COLO668 (cell line): Measurements from ENCODE around the gene CTSD.

Experiments
- DNase-seq: peaks from one replicate; lab custom pipeline; 2025; ENCODE audit not compliant: unreplicated experiment; lab: John Stamatoyannopoulos, UW

CTSD gene

GRCh38 chr11:1731451-1732059, 32.2 kb downstream of the CTSD start:
- no peak for DNase-seq

- DNase-seq: no peak
Measured at GRCh38 chr11:1730059-1730629, 33.6 kb downstream of the CTSD start.

GRCh38 chr11:1729692-1730011, 34.1 kb downstream of the CTSD start:
- no peak for DNase-seq

DNA sequence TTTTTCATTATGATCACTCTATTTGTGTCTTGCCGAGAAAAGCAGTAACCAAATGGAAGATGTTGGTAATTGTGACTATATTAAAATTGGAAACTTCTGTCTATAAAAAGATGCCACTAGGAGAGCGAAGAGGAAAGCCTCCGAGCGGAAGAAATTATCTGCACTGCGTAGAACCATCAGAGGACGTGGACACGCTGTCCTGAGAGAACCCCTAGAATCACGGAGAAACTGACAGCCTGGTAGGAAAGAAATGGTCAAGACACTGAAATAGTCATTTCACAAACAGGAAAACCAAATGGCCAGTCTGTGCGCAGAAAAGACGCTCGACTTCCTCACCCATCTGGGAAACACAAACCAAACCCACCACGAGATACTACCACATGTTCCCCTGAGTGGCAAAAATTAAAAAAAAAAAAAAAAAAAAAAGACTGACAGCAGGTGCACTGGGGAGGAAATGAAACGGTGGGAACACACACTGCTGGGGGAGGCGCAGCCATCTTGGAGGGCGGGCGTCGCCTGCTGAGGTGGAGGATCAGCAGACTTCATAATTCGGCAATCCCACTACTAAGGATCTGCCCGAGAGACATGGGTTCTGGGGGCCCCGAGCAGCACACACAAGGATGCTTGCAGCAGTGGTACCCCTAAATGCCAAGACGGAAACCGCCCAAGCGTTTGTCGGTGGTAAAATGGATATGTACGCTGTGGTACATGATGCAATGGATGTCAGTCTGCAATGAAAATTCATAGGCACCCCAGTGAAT, 34.6 kb downstream of the CTSD start:
- DNase-seq: no peak

GRCh38 chr11:1728301-1728700, 35.4 kb downstream of the CTSD start:
- DNase-seq: no peak

- DNase-seq: no peak
Measured at GRCh38 chr11:1727861-1728260, 35.9 kb downstream of the CTSD start.

GRCh38 chr11:1727096-1727690, 36.5 kb downstream of the CTSD start:
- DNase-seq: no peak

GRCh38 chr11:1719781-1720180, 43.9 kb downstream of the CTSD start:
- DNase-seq: no peak

DNA sequence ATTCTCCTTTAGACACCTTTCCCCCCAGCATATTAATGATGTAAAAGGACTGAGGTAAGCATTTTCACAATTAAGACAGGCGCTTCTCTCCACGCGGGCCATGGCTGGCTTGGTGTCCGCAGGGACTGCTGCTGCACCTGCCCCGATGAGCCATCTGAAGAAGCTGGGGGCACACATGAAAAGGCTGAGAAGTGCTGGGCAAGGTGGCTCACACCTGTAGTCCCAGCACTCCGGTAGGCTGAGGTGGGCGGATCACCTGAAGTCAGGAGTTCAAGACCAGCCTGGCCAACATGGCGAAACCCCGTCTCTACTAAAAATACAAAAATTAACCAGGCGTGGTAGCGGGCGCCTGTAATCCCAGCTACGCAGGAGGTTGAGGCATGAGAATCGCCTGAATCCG, 45.4 kb downstream of the CTSD start:
- DNase-seq: no peak

DNA sequence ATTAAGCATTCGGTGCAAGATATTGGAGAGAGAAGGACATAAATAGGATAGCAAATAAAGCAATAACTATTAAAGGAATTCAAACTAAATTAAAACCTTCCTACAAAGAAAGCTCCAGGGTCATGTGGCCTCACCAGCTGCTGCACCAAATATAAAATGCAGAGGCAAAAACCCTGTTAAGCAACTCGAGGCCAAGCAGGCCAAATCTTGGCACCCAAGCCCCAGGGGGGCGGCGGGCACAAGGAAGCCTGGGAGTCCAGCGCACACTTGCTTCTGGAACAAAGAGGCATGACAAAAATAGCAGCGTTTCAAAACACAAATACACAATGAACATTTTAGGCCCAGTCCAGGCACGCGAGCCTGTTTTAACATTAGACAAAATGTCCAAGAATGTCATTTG, 46.0 kb downstream of the CTSD start:
- no peak for DNase-seq

DNA sequence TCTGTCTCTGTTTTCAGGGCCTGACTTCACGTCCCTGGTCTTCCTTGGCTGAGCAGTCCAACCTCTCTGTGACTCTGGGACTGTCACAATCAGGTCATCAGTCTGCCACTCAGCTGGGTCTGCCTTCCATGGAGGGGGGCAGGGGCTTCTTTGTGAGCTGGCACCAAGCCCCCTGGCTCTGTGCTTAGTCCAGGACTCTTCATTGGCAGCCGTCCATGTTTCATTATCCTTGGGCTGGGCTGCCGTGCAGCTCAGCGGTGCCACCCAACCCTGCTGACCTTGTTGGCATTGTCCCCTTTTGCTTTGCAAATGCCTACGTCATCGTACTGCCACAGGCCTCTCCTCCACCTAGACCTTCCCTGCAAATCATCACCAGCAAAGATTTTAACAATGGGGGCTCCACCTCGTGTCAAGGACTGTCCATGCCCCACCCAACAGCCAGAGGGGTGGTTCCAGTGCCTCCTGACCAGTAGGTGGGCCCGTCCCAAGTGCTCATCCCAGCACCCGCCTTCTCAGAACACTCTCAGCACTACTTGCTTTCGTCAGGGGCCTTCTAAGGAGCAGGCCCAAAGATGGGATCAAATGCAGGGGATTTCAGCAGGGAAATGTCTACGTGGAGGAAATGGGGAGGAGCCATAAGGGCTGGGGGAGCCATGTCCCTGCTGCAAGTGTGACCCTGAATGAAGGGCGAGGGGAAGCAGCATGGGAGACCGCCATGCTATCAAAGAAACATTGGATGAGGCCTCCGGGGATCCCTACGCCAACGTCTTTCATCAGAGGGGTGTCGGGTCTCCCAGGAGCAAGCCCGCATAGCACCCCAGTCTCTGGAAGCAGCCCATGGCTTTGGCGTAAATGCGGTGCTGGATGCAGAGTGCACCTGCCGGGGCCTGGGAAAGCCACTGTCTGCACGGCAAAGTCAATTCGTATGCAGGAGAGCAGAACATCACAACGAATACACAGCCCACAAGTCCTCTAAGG, 48.5 kb downstream of the CTSD start:
- no peak for DNase-seq

DNA sequence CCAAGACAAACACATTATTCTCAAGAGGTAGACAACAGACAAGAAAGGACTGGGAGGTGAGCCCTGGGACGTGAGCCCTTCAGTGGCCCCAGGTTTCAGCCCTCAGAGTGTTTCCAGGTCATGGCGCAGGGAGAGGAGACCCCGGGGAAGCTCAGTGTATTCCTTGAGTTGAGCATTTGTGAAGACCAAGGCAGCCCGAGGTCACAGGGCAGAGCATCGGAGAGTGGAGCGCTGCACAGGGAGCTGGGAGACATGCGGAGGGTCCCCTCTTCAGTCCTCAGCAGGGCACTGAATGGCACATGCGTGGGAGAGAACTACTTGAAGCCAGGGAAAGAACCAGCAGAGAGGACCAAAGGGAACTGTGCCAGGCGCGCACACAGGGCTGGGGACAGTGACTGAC, 55.0 kb downstream of the CTSD start:
- no peak for DNase-seq

- DNase-seq: no peak
Measured at GRCh38 chr11:1707751-1708150, 56.0 kb downstream of the CTSD start.

DNA sequence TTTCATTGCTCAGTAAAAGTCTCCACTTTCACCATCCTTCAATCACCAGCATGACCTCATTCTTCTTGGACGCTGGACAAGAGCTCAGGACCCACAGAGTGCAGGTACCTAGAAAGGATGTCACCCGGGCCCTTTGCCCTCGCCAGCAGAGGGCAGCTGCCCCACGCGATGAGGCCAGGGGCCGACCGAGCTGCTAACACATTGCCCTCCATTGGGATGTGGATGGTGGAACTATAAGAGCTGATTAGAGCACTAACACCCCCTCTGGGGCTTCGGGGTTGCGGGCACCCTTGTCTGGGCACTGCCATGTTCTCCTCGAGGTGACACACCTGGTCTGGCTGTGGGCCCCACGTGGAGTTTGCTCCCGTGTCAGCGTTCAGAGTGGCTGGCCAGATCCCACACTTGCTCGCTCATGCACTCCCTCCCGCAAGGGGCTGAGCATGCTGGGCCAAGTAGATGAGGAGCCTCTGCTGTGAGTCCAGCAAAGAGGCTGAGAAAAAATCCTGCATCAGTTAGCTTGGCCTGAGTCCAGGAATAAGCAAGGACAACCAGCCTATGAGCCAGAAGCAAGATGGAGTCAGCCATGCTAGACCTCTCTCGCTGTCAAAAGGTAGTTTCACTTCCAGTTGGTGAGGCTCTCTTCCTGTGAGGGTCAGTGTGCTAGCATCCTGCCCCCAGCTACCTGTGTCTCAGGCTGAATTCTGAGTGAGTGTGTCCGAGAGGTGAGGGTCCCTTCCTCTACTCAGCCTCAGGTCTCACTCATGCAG, 56.9 kb downstream of the CTSD start:
- DNase-seq: no peak

DNA sequence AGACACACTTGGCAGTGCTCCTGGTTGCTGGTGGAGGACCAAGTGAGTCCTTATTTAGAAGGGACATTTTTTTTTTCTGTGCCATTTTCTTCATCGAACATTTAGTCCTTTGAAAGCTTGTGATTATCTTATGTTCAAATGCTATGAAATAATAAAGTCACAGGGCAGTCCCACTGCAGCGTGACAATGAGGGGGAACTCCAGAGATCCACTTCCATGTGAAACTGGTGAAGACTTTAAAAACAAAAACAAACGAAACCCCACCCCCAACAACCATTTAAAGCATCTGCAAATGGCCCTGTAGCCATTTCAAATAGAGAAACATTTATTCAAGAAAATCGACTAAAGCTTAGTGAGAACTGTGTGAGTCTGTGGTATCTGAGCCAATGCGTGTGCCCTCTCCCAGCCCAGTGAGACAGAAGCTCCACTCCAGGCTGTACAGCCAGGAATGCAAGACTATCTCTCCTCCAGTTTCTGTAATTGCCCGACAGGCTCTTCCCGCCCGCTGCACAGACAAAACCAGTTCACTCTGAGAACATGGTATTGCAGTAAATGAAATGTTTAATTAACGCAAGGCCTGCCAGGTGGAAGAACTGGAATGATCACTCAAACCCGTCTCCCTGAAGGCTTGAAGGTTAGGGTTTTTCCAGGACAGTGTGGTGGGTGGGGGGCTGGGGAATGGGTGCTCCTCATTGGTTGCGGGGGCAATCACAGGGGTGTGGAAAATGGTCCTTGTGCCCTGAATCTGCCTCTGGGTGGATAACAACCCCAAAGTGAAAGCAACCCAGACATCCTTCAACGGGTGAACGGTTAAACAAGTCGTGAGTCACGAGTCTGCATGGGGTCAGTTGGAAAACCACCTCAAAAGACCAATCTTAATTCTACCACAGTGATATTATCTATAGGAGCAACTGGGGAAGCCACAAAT, 58.3 kb downstream of the CTSD start:
- no peak for DNase-seq

DNA sequence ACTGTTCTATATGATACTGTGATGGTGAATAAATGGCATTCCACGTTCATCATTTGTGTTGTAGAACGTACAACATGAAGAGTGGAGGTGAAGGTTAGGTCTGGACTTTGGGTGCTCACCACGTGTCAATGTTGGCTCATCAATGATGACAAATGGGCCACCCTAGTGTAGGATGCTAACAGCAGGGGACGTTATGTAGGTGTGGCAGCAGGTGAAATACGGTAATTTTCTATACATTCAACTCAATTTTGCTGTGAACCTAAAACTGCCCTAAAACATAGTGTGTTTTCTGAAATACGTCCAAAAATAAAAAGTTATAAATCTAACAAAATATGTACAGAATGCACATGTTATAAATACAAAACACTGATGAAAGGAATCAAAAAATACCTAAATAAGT, 60.6 kb downstream of the CTSD start:
- DNase-seq: no peak
